Measurements from ENCODE around the gene ELF3.
"Not testable (repeated sequence)": the region's sequence is repeated elsewhere in the genome, so short reads cannot be mapped to it uniquely, and the experiment has no call there.

The ELF3 gene

GRCh38 chr1:202007805-202008489 is 2.4 kb upstream of the ELF3 start:
- DNase-seq: no peak

- peak in 51 of 56 donors; percentile 9 to 91 (median 62) for DNase-seq
Observed at GRCh38 chr1:202009326-202010179, 834 bp upstream of the ELF3 start.

- no peak for DNase-seq
Observed at GRCh38 chr1:202011994-202012393, 1.6 kb downstream of the ELF3 start.

- no peak for DNase-seq
Observed at GRCh38 chr1:202012544-202013478, 2.4 kb downstream of the ELF3 start.

DNA sequence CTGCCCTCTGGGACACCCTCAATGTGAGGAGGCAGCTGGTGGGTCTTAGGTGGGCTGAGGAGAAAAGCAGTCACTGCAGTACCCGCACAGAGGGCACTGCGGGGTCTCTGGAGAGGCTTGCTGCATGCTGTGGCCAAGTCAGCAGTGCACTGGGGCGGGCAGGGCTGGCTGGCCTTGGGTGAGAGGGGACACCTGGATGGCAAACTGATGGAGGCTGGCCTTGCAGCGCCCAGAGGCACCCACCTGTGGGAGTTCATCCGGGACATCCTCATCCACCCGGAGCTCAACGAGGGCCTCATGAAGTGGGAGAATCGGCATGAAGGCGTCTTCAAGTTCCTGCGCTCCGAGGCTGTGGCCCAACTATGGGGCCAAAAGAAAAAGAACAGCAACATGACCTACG is 3.2 kb downstream of the ELF3 start:
- DNase-seq: no peak

DNA sequence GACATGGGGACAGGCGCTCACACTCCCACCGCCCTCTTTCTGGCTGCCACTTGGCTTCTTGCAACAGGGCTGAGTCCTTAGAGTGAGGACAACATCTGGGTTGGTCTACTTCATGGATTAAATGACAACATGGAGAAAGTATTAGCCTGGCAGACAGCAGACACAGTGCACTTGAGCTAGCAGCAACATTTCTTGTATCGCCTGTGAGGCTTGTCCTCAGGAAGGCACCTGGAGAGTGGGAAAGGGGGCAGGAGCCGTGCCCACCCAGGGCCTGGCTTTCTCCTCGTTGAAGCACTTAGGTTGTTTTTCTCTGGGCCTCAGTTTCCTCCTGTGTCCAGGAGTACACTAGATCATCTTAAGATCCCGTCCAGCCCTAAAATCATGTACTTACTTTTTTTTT is 3.7 kb downstream of the ELF3 start:
- DNase-seq: no peak

DNA sequence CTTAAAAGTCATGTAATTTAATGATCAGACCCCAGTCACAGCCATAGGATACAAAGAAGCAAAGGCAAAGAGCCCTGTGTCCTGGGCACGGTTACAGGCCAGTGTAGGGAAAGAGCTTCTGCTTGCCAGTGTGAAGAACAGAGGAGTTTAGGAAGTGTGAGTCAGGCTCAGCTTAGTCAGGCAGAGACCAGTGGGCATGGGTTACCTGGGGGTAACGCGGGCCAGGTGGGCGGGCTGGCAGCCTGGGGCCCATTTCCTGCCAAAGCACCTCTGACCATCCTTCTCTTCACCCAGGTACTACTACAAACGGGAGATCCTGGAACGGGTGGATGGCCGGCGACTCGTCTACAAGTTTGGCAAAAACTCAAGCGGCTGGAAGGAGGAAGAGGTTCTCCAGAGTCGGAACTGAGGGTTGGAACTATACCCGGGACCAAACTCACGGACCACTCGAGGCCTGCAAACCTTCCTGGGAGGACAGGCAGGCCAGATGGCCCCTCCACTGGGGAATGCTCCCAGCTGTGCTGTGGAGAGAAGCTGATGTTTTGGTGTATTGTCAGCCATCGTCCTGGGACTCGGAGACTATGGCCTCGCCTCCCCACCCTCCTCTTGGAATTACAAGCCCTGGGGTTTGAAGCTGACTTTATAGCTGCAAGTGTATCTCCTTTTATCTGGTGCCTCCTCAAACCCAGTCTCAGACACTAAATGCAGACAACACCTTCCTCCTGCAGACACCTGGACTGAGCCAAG is 4.7 kb downstream of the ELF3 start:
- DNase-seq: no peak

GRCh38 chr1:202015662-202015937 is 5.2 kb downstream of the ELF3 start:
- no peak for DNase-seq

DNA sequence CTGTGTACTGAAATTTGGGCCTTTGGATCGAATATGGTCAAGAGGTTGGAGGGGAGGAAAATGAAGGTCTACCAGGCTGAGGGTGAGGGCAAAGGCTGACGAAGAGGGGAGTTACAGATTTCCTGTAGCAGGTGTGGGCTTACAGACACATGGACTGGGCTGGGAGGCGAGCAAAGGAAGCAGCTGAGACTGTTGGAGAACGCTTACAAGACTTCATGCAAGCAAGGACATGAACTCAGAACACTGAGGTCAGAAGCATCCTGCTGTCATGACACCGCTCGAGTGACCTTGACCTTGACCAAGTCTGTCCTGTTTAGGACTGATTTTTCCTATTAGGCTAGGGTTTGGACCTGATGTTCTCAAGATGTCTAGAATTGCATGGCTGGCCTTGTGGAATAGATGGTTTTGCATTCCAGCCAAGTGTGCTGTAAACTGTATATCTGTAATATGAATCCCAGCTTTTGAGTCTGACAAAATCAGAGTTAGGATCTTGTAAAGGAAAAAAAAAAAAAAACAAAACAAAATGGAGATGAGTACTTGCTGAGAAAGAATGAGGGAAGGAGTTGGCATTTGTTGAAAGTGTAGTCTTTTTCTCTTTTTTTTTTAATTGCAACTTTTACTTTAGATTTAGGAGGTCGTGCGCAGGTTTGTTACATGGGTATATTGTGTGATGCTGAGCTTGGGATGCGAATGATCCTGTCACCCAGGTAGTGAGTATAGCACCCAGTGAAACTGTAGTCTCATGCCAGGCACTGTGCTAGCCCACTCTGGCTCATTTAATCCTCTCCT is 5.8 kb downstream of the ELF3 start:
- DNase-seq: no peak

DNA sequence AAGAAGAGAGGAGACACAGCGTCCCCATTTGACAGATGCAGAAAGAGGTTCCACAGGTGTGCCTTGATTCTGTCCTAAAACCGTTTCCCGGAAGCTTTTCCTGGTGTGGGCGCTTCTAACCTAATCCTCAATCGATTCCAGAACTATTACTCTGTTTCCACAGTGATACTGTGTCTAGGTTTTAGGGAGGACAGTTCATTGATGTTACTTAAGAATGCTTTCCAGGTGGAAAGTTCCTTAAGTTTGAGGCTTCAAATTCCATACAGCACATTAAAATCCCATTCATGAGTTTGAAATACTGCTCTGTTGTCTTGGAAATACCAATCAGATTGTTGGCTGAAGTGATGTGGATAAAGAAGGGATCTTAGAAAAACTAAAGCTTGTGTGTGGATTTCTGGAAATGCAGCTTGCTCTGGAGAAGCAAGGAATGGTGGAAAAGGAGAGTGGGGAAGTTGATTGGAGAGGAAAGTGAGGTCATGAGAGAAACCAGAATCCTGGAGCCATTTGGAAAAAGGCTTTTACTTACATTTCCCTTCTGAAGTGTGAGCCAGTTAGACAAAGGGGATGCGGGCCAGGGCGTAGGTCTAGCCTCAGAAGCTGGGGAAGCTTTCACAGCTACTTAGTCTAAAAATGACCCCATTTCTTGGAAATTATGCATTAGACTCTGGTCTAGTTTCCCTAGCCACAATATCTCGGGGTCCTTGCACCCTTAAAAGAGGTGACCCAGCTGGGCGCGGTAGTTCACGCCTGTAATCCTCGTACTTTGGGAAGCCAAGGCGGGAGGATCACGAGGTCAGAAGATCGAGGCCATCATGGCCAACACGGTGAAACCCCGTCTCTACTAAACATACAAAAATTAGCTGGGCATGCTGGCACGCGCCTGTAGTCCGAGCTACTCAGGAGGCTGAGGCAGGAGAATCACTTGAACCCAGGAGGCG is 6.7 kb downstream of the ELF3 start:
- DNase-seq: no peak

- no peak for DNase-seq
Observed at GRCh38 chr1:202017749-202018467, 7.5 kb downstream of the ELF3 start.

GRCh38 chr1:202018468-202019234 is 8.3 kb downstream of the ELF3 start:
- DNase-seq: no peak

- DNase-seq: not testable (repeated sequence)
Observed at GRCh38 chr1:202019235-202019558, 8.8 kb downstream of the ELF3 start.

DNA sequence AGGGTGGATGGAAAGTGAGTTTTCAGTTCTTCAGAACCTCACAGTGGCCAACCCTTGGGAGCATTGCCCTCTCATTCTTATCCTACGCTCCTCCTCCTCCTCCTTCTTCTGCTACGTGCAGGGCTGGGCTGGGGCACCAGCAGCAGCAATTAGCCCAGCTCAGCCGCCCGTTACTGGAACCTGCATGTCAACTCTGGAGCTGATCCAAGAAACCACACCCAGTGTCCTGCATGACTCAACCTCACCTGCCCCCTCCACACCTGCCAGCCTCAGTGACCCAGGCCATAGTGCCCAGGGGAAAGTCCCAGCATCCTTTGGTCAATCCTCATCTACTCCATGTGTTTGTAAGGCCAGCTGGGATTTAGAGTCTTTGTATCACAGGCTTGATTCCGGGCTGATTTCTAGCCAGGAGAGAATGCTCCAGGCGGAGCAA is 12.6 kb downstream of the ELF3 start:
- no peak for DNase-seq

- DNase-seq: no peak
Observed at GRCh38 chr1:202029171-202029665, 18.8 kb downstream of the ELF3 start.

DNA sequence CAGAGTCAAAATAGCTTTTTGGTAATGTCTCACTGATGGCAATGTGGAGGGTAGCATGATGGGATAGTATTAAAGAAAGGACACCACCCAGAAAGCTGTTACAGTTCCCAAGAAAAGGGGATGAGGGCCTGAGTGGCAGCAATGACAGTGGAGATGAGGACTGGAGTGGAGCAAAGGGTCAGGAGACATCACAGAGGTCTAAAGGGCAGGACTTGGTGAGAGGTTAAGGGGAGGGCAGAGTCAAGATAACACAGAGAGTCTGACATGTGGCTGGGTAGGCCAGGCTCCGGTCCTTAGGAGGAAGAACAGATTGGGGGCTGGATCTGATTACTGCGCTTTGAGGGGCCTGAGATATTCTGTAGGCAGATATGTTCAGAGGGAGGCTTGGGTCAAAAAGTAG is 19.3 kb downstream of the ELF3 start:
- no peak for DNase-seq

DNA sequence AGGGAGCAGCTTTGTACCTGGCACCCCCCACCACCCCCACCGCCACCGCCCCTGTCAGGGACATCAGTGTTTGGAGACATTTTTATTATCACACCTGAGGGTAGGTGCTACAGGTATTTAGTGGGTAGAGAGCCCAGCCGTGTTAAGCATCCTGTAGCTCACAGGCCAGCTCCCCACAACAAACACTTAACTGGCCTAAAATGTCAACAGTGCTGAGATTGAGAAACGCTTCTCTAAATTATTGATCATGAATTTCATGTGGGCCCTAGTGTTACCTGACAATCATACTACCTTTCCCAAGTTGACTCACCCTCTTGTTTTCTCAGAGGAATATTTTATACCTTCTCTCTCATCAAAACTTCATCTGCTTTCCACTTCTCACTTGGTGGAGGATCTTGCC is 21.4 kb downstream of the ELF3 start:
- no peak for DNase-seq

All from nucleus accumbens (tissue), 56 donors.